Fibroblast of lung (primary cell): ENCODE results near the gene PFKFB3. TPM values are rescaled to one million over a fixed set of nuclear protein-coding genes. Genes with fewer than 3 reads are reported as not detected.

ENCODE experiments used
- DNase-seq, 2 donors: peaks; one replicate each; pipeline versions ENCODE4 v3.0.0 to v3.0.0-alpha.2; 2010; ENCODE audit warnings: low read depth in 2 of 2
- H2AFZ ChIP-seq: 2 replicates; pipeline ENCODE4 v1.5.1; 2012; ENCODE audit warnings: low read length, control low read depth, inconsistent platforms
- H3K27ac ChIP-seq: 2 replicates; pipeline ENCODE4 v1.5.1; 2011; ENCODE audit warnings: low read length, control low read depth; ENCODE audit not compliant: insufficient read depth
- H3K27me3 ChIP-seq: 2 replicates; pipeline ENCODE4 v1.5.1; 2011; ENCODE audit warnings: mild to moderate bottlenecking, low read length; ENCODE audit not compliant: control insufficient read depth, insufficient read depth
- H3K36me3 ChIP-seq: 2 replicates; pipeline ENCODE4 v1.5.1; 2011; ENCODE audit warnings: low read length; ENCODE audit not compliant: control insufficient read depth, insufficient read depth
- H3K4me1 ChIP-seq: 2 replicates; pipeline ENCODE4 v1.5.1; 2011; ENCODE audit warnings: low read length; ENCODE audit not compliant: control insufficient read depth, insufficient read depth; ENCODE audit errors: extremely low read depth
- H3K4me2 ChIP-seq: 2 replicates; pipeline ENCODE4 v1.5.1; 2011; ENCODE audit warnings: low read length, control low read depth; ENCODE audit not compliant: insufficient read depth; ENCODE audit errors: extremely low read depth
- H3K4me3 ChIP-seq, 4 experiments: fragments of 200-600 bp in 1 of 4; sonication (generic) in 1 of 4; replicated peaks in 1 of 4; 2 replicates each; pipeline ENCODE4 v1.5.1; 2011 to 2016; ENCODE audit warnings: low read length in 4 of 4, low read depth in 3 of 4, mild to moderate bottlenecking in 3 of 4, control low read depth in 2 of 4, inconsistent platforms in 1 of 4, mixed read lengths in 1 of 4; ENCODE audit not compliant: insufficient read depth in 1 of 4; ENCODE audit errors: control extremely low read depth in 1 of 4
- H3K79me2 ChIP-seq: 2 replicates; pipeline ENCODE4 v1.5.1; 2012; ENCODE audit warnings: mild to moderate bottlenecking, low read length, inconsistent platforms; ENCODE audit not compliant: control insufficient read depth, insufficient read depth
- H3K9ac ChIP-seq: 2 replicates; pipeline ENCODE4 v1.5.1; 2011; ENCODE audit warnings: mild to moderate bottlenecking, low read length, control low read depth; ENCODE audit not compliant: insufficient read depth
- H3K9me3 ChIP-seq: 2 replicates; pipeline ENCODE4 v1.5.1; 2012; ENCODE audit warnings: low read depth, low read length; ENCODE audit not compliant: control insufficient read depth, insufficient read depth
- H4K20me1 ChIP-seq: 2 replicates; pipeline ENCODE4 v1.5.1; 2011; ENCODE audit warnings: low read length; ENCODE audit not compliant: control insufficient read depth, insufficient read depth; ENCODE audit errors: extremely low read depth
- CTCF ChIP-seq, 2 donors: IDR thresholded peaks in 1 of 2; conservative IDR thresholded peaks in 1 of 2; 1 replicate in 1 of 2; 2 replicates in 1 of 2; pipeline ENCODE4 v1.5.1; 2011 to 2012; ENCODE audit warnings: low read length in 2 of 2, control low read depth in 1 of 2, inconsistent platforms in 1 of 2, low read depth in 1 of 2, mild to moderate bottlenecking in 1 of 2
- EZH2 ChIP-seq: IDR thresholded peaks from 2 replicates; pipeline ENCODE4 v1.5.1; 2012; ENCODE audit warnings: low read length, control low read depth, mild to moderate bottlenecking; ENCODE audit errors: missing control alignments
- polyA plus RNA-seq, 2 donors: library from polyadenylated mRNA; depleted of rRNA in 1 of 2; stranded (reverse) in 1 of 2; unstranded in 1 of 2; fragments of >200 nt; gene quantifications; 2 replicates each; pipeline ENCODE4 v1.2.1, GENCODE V29; 2011 to 2012; ENCODE audit warnings: missing spikeins in 1 of 2
- total RNA-seq: library from RNA; depleted of rRNA; stranded (reverse); fragments of >200 nt; gene quantifications from 2 replicates; pipeline ENCODE4 v1.2.1, GENCODE V29; 2014

PFKFB3 gene
- total and polyA plus RNA-seq, 2 donors (not counting 1 experiment from before 2014, with no cell fraction given), result 14.2 to 25.8 TPM

GRCh38 chr10:6224781-6225180 lies 22.0 kb downstream of the PFKFB3 start:
- no peak overlapping the region for H2AFZ ChIP-seq
- H3K4me2 ChIP-seq, result no peak overlapping the region
- no peaks in the 10 kb centered on the region for H4K20me1 ChIP-seq
- H3K4me1 ChIP-seq, result no peaks in the 10 kb centered on the region
- no peaks in the 10 kb centered on the region for H3K27me3 ChIP-seq
- no peak for DNase-seq
- no peaks in the 10 kb centered on the region for H3K79me2 ChIP-seq
- no peak overlapping the region for H3K27ac ChIP-seq
- H3K36me3 ChIP-seq, result peaks cover 35% of the 10 kb centered on the region
- no peak overlapping the region for H3K9ac ChIP-seq
- TF ChIP-seq EZH2 (no peak), CTCF (conservative IDR thresholded peaks at IDR 0.05 in 1 of 2, IDR thresholded peaks at IDR 0.05 in 1 of 2; ENCODE audit: low read depth in 1 of 2, low read length in 2 of 2) (no peak)
- H3K4me3 ChIP-seq, result no peak overlapping the region
- H3K9me3 ChIP-seq, result no peaks in the 10 kb centered on the region

- H3K4me3 ChIP-seq, result no peak overlapping the region
- H3K4me2 ChIP-seq, result no peak overlapping the region
- H3K27ac ChIP-seq, result no peak overlapping the region
- no peaks in the 10 kb centered on the region for H4K20me1 ChIP-seq
- H3K79me2 ChIP-seq, result no peaks in the 10 kb centered on the region
- no peaks in the 10 kb centered on the region for H3K27me3 ChIP-seq
- H3K9ac ChIP-seq, result no peak overlapping the region
- H3K9me3 ChIP-seq, result no peaks in the 10 kb centered on the region
- no peak for TF ChIP-seq EZH2
- no peak for TF ChIP-seq CTCF (conservative IDR thresholded peaks at IDR 0.05 in 1 of 2, IDR thresholded peaks at IDR 0.05 in 1 of 2; ENCODE audit: low read depth in 1 of 2, low read length in 2 of 2)
- no peak overlapping the region for H2AFZ ChIP-seq
- no peak for DNase-seq
- H3K4me1 ChIP-seq, result no peaks in the 10 kb centered on the region
- peaks cover 34% of the 10 kb centered on the region for H3K36me3 ChIP-seq
Measured at GRCh38 chr10:6225263-6225814, 22.6 kb downstream of the PFKFB3 start.

- Histone ChIP-seq H4K20me1 (no peaks in the 10 kb centered on the region), H3K36me3 (peaks cover 27% of the 10 kb centered on the region)
- no peak for TF ChIP-seq CTCF (conservative IDR thresholded peaks at IDR 0.05 in 1 of 2, IDR thresholded peaks at IDR 0.05 in 1 of 2; ENCODE audit: low read depth in 1 of 2, low read length in 2 of 2)
- TF ChIP-seq EZH2, result no peak
Measured at GRCh38 chr10:6226216-6226615, 23.5 kb downstream of the PFKFB3 start.

More at GRCh38 chr10:6226216-6226615, 23.5 kb downstream of the PFKFB3 start:
- no peak overlapping the region for H3K9ac ChIP-seq
- H2AFZ ChIP-seq, result no peak overlapping the region
- no peak overlapping the region for H3K4me2 ChIP-seq
- H3K9me3 ChIP-seq, result no peaks in the 10 kb centered on the region
- no peaks in the 10 kb centered on the region for H3K4me1 ChIP-seq
- H3K27ac ChIP-seq, result no peak overlapping the region
- no peaks in the 10 kb centered on the region for H3K79me2 ChIP-seq
- DNase-seq, result no peak
- H3K27me3 ChIP-seq, result no peaks in the 10 kb centered on the region
- H3K4me3 ChIP-seq, result no peak overlapping the region
